Activated CD8-positive, alpha-beta memory T cell treated with anti-CD3 and anti-CD28 coated beads for 4 hours (primary cell): ENCODE results near the gene USP44.
"Not testable (repeated sequence)": the region's sequence is repeated elsewhere in the genome, so short reads cannot be mapped to it uniquely, and the experiment has no call there.

ENCODE experiments used
- DNase-seq, 2 donors: peaks; one replicate each; pipeline ENCODE4 v3.0.0-alpha.2; 2020; ENCODE audit warnings: low read depth in 2 of 2

The USP44 gene

DNA sequence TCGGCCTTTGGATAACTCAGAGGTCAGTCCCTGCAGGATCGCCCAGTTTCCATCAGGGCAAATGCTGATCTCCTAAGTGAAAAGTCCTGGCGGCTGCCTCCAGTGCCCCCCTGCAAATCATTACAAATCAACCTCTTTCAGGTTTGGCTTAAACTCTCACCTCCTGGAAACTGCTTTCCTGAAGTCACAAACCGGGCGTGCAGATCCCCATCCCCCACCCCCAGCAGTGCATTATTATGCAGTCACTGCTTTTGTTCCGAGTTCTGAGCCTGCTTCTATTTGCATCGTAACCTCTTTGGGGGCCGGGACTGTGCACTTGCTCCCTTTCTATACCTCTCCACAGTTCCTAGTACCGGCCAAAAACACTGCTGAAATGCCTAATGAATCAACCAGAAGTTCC is at the start of gene USP44:
USP44 (minus strand) TSS at position 172 of the 400 bp plus-strand sequence. CDS start 17,220 bp downstream, outside the sequence.
- DNase-seq, result no peak

DNA sequence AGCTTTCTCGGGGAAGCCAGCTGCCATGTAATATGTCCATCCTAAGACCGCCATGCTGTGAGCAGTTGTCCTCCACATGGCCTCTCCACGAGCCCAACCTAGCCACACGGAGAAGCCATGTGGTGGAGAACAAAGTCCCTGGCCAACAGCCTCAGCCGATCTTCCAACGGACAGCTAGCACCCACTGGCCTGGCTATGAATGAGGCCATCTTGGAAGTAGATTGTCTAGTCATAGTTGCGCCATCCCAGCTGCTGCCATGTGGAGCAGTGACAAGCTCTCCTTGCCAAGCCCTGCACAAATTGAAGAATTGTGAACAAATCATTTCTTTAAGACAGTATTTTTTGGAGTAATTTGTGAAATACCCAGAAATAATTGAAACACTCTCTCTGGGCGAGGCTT is 49.3 kb upstream of the USP44 start:
- DNase-seq, result no peak

DNA sequence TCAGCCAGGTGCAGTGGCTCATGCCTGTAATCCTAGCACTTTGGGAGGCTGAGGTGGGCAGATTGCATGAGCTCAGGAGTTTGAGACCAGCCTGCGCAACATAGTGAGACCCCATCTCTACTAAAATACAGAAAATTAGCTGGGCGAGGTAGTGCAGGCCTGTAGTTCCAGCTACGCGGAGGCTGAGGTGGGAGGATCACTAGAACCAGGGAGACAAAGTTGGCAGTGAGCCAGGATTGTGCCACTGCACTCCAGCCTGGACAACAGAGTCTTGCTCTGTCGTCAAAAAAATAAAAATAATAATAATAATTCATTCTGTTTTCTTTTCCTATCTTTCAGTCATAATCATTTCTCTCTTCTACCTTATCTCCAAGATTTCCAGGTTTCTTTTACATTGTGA is 48.6 kb upstream of the USP44 start:
- DNase-seq, result no peak

DNA sequence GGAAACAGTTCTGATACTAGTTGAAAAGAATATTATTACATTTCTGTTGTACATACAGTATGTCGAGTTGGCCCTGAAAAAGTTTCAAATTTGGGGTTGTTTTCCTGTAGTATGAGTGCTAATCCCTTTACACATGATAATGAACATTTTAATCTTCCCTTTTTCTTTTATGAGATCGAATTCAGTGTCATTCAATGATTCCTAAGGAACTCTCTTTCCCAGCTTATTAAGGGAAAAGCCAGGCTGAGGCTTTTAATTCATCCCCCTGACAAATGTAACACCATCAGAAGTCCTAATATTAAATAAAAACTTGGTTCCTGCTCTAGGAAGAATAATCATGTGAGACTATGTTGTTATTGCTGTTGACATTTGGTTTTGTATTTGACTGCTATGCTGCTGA is 42.9 kb upstream of the USP44 start:
- no peak for DNase-seq

DNA sequence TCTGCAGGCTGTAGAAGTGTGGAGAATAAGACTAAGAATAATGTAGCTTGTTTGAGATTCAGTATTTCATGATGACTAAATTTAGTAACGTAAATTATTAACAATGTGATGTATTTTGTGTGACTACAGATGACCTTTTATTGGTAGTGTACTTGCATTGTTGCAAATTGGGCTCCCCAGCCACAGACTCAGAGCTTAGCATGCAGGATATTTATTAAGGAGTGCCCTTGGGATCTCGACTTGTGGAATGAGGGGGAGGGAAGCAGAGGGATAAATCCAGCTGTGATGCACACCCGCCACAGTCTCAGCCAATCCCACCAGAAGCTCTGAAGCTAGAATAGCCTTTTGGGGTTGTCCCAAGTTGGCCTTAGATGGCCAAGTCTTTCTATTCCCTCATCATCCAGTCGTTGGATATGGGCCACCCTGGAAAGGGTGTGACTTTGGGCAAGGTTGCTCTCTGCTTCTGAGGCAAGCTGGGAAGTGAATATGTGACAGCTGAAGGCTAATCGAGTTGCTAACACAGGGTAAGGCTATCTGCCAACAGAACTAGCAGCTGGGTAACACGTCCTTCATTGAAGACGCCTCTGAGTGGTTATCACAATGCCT is 42.1 kb upstream of the USP44 start:
- no peak for DNase-seq

DNA sequence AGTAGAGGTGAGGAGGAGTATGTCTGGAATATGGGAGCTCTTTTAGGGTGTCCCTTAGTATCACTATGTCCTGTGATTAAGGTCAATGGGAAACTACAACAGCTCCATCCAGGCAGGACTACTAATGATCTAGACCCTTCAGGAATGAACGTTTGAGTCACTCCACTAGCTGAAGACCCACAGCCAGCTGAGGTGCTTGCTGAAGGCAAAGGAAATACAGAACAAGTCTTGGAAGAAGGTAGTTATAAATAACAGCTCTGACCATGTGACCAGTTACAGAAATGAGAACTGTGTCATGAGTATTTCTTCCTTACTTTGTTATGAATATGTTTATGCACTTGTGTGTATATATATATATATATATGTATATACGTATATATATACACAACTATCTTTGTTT is 40.5 kb upstream of the USP44 start:
- no peak for DNase-seq

DNA sequence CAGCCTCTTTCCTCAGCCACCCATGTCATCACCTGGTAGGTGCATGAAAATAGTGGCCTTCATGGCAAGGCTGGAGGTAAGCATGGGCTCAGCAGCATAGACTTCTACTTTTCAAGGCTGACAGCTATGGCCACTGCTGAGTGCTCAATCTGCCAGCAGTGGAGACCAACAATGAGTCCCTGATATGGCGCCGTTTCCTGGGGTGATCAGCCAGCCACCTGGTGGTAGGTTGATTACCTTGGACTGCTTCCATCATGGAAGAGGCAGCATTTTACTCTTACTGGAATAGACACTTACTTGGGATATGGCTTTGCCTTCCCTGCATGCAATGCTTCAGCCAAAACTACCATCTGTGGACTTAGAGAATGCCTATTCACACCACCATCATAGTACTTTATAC is 39.5 kb upstream of the USP44 start:
- DNase-seq, result no peak

DNA sequence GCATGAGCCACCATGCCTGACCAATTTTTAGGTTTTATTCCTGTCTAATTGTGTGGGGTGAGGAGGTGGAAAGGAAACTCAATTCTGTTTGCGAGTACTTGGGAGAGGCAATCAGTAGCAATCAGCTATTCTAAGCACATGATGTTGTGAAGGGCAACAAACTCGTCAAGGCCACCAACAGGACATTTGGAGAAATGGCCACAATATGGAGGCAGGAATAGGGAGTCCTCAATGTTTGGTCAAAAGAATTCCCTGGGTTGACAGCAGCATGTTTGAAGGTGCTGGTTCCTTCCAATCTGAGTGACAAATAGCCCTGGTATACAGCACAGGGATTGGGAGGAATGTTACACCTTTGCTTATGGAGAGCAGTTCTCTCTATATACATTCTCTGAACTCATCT is 32.7 kb upstream of the USP44 start:
- DNase-seq, result no peak

DNA sequence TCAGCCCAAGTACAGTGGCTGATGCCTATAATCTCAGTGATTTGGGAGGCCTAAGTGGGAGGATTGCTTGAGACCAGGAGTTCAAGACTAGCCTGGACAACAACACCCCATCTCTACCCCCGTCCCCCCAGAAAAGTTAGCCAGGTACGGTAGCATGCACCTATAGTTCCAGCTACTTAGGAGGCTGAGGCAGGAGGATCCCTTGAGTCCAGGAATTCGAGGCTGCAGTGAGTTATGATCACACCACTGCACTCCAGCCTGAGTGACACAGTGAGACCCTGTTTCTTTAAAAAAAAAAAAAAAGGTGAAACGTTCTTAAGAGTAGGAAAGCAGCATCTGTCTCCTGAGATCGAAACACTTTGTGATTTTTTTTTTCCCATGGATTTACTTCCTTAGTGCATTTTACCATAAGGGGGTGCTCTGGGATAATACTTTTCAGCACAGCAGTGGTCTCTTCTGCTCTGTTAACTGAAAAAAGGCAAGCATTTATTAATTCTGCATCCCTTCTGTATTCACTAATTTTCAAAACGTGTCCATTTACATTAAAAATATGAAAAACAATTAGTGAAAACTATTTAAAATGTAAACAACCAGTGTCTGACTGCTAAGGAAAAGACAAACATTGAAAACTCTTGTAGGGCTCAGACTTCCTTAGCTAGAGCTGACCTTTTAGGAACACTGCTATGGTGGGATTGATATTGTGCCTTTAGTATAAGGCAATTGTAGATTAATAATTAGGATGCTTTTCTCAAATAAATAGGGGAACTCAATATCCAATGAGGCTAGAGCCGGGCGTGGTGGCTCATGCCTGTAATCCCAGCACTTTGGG is 31.2 kb upstream of the USP44 start:
- no peak for DNase-seq

DNA sequence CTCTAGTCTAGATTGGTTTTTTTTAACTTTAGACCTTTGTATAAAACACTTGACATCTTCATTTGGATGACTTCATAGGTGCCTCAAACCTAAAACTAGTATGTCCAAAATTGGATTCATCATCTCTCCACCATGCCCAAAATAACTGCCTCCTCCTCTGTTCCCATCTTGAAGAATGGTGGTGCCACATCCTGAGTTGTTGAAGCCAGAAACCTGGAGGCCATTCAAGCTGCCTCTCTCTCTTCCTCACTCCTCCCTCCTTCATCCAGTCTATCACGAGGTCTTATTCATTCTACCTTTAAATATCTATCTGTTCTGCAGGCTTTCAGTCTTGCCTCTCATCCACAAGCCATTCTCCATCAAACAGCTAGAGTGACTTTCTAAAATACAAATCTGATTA is 26.5 kb upstream of the USP44 start:
- DNase-seq, result no peak

DNA sequence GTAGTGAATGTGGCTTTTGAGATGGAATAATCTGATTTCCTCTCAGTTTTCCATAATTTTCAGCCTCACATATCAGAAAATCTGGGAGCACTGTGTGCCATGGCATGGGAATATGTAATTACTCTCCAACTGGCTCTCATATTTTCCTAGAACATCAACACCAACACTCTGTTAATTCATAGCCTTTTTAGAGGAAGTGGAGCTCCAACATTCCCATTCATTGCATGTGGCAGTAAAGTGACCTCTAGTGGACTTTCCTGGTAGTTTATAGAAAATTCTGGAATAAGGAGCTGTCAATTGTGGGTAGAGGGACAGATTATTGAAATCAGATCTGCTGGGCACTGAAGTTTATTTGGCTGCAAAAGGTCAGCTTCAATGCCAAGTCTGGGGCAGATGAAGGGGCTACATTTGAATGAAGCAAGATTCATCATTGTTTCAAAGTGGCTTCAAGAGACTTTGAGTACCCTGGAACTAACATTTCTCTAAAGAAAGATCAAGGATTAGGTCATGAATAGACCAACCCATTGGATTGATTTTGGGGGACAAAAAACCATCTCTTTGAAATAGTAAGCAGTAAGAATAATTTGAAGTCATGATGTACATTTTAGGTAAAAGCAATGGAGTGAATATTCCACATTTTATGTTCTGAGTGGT is 23.6 kb upstream of the USP44 start:
- DNase-seq, result no peak

DNA sequence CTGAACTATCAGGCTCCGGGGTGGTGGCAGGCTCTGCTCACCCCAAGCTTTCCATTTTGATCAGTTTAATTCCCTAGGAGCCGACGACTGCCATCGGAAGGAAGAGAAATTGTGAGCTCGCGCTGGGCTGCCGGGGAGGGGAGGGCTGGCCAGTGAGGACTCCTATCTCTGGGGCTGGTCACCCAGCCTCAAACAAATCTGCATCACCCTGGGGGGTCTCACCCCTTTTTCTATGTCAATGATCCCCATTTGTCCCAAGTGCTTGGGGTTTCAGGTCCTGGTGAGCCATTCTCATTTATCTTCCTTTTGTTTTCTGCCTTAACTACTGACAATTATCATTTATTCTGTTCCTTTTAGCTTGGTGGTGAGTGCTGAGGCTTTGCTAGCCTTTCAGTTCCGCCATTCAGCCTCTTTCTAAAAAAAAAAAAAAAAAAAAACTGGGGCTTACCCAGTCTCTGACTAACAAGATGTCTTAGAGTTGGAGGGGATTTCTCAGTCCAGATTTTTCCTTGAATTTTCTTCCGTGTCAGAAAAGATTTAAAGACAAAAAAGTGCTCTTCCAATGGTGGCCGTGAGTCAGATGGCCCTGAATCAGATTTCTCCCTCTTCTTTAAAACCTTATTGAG is 22.8 kb upstream of the USP44 start:
- DNase-seq, result no peak

DNA sequence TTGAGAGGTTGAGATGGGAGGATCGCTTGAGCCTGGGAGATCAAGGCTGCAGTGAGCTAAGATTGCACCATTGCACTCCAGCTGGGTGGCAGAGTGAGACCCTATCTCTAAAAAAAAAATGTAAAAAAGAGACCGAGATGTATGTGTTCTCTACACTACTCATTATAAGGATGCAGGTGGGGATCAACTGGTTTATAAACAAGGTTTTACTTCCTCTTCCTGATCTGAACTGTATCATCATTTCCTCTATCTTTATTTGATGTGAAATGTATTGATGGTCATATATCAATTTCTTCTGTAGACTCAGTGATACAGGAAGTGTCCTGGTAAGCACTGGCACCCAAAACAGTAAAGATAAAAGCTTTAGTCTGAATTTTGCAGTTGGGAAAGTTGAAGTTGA is 20.1 kb upstream of the USP44 start:
- no peak for DNase-seq

DNA sequence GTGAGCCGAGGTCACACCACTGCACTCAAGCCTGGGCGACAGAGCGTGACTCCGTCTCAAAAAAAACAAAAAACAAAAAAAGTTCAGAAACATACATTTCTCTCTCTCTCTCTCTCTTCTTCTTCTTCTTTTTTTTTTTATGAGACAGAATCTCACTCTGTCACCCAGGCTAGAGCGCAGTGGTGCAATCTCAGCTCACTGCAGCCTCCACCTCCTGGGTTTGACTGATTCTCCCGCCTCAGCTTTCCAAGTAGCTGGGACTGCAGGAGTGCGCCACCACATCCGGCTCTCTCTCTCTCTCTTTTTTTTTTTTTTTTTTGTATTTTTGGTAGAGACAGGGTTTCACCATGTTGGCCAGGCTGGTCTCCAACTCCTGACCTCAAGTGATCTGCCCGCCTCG is 16.8 kb upstream of the USP44 start:
- not testable (repeated sequence) for DNase-seq

DNA sequence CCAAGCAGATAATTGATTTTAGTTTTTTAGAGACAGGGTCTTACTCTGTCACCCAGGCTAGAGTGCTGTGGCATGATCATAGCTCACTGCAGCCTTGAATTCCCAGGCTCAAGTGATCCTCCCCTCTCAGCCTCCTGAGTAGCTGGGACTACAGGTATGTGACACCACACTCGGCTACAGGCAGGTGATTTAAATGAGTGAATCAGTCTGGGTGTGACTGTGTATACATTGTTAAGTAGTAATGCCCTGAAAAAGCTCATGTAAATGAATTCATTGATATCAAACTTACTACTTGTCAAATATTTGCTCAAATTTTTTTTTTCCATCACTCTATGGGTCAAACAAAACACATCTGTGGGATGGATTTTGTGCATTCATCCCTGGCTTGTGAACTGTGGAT is 6.3 kb upstream of the USP44 start:
- DNase-seq, result no peak

DNA sequence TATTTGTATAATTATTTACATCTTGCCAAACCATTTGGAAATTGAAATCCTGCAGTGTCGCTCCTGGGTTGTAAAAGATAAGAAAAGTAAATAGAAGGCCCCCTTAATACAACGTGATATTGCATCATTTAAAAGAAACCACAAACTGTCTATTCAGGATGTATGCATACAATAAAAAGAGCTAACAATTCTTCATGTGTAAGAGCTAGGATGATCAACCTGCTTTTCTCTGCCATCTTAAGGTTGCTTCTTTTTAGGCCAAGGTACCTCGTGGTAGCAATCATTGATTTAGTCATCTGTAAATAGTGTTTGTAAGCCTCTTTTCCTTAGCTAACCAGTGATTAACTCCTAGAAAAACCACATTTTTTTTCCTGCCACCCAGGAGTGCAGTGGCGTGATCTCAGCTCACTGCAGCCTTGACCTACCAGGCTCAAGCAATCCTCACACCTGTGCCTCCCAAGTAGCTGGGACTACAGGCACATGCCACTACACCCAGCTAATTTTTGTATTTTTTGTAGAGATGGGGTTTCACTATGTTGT is 3.3 kb upstream of the USP44 start:
- no peak for DNase-seq

DNA sequence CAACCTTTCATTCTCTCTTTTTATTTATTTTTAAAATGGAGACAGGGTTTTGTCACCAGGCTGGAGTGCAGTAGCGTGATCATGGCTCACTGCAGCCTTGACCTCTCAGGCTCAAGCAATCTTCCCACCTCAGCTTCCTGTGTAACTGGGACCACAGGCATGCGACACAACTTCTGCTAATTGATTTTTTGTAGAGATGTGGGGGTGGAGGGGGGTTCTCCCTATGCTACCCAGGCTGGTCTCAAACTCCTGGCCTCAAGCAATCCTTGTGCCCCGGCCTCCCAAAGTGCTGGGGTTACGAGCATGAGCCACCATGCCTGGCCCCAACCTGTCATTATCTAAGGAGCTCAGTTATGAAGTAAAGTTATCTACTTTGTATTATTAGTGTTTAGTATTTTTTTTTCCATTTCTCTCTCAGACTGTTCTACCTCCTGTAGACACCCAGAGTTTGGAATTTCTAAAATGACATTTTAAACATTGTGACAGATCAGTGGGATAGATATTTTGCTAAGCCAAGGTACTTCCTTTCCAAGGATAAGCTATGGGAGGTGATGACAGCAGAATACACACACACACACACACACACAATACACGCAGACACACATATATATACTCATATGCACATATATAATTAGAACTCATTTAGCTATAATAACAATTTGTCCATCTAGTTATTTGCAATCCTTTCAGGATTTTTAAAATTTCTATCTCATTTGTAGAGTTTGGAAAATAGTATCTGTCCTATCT is 2.1 kb upstream of the USP44 start:
- DNase-seq, result no peak

DNA sequence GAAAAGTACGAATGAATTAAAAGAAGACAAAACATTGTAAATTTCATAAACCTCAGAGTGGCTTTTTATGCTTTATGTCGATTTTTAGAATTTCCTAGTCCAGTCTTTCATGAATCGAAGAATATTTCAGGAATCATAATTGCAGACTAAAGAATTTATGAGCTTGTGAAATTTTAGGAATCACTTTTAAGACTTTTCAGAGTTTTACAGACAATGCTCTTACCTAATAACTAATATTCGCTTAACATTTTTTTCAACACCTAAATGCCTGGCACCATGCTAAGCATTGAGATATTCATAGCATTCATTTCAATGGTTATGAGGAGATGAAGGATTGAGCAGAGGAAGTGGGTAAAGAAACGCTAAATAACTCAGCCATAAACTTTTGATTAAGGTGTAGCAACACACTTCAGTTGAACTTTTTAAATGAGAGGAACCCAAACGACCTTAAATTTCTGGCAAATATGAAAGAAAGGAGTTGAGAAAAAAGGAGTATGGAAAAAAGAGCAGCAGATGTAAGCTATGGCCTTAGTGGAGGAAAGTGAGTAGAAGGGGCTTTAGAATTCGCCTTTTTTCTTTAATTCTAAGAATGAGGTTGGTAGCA is 739 bp upstream of the USP44 start:
- no peak for DNase-seq

DNA sequence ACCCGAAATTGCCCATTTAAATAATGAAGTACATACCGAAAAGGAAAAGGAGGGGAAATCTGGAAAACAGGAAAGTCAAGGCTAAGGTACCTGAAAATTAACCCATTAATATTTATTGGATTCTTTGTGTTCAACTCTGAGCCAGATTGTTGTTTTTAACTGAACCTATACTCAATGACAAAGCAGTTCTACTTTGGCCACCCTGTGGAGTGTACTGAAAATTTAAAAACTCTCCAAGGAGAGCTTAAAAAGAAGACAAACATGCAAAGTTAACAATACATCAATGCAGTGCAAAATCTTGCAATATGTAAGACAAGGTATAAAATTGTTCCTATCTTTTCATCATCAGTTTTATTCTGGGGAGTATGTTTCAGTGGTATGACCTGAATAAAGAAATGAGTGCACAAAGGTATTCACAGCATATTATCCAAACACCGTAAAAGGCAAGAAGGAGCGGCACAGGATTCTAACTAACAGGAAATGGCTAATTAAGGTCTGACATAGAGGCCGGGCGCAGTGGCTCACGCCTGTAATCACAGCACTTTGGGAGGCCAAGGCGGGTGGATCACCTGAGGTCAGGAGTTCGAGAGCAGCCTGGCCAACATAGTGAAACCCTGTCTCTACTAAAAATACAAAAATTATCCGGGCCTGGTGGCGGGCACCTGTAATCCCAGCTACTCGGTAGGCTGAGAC is 1.7 kb downstream of the USP44 start:
- DNase-seq, result no peak

DNA sequence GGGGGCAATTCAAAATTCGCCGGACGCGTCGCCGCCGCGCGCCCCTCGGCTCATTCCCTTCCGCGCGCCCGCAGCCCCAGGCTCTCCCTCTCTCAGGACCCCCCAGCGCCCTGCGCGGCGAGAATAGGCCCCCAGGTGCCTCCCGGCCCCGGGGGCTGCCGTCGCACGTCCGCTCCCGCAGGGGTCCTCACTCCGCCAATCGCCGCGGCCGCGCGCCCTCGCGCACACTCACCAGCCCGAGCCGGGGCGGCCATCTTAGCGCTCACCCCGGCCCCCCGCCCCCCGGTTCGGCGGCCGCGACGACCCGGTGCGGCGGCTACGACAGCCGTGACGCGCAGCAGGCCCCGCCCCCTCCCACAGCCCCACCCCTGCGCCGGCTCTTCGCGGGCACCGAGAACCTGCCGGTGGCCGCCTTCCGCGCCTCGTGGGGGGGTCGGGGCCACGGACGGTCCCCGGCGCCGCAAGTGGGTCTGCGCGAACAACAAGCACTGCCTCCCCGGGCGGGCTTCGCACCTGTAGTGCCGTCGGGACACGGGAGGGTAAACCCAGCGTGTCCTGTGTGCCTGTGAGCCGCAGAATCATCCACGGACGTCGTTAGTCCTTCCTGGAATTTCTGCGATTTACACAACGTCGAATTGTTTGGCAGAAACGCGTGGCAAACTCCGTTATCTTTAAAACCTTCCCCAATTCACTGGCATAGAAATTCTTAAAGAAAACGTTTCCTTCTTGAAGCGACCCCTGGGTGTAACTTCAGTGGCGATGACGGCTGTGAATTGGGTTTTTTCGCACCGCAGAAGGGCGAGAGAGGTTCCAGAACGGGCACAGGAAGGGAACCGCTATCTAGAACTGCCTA is 2.5 kb downstream of the USP44 start:
- DNase-seq, result peak; percentile 33 to 35
